Liver (tissue), 3 donors: ENCODE data around the gene UBE2L3.

Experiments
- ATF3 ChIP-seq: IDR thresholded peaks from 2 replicates; pipeline ENCODE4 v1.6.1; 2016; ENCODE audit warnings: antibody characterized with exemption
- CTCF ChIP-seq: fragments of 150-350 bp; IDR thresholded peaks from 2 replicates; pipeline ENCODE4 v1.5.1; 2017; ENCODE audit warnings: improper control_type of control experiment, low read depth, low read length; ENCODE audit not compliant: missing input control
- FOXA1 ChIP-seq: IDR thresholded peaks from 2 replicates; pipeline ENCODE4 v1.6.1; 2016; ENCODE audit warnings: antibody characterized with exemption
- FOXA2 ChIP-seq: IDR thresholded peaks from 2 replicates; pipeline ENCODE4 v1.6.1; 2016; ENCODE audit warnings: antibody characterized with exemption
- GABPA ChIP-seq, 2 donors: IDR thresholded peaks in 1 of 2; conservative IDR thresholded peaks in 1 of 2; 2 replicates each; pipeline ENCODE4 v1.6.1; 2016; ENCODE audit warnings: antibody characterized with exemption in 2 of 2, mild to moderate bottlenecking in 1 of 2, moderate library complexity in 1 of 2
- JUND ChIP-seq, 2 donors: IDR thresholded peaks; 2 replicates each; pipeline ENCODE4 v1.6.1; 2016; ENCODE audit warnings: antibody characterized with exemption in 2 of 2
- MAX ChIP-seq: IDR thresholded peaks from 2 replicates; pipeline ENCODE4 v1.6.1; 2016; ENCODE audit warnings: antibody characterized with exemption
- NR2F2 ChIP-seq: IDR thresholded peaks from 2 replicates; pipeline ENCODE4 v1.6.1; 2016; ENCODE audit warnings: antibody characterized with exemption
- RAD21 ChIP-seq, 2 donors: IDR thresholded peaks; 2 replicates each; pipeline ENCODE4 v1.6.1; 2016; ENCODE audit warnings: antibody characterized with exemption in 2 of 2, mild to moderate bottlenecking in 2 of 2
- REST ChIP-seq: IDR thresholded peaks from 2 replicates; pipeline ENCODE4 v1.6.1; 2016; ENCODE audit warnings: antibody characterized with exemption, mild to moderate bottlenecking
- SP1 ChIP-seq: IDR thresholded peaks from 2 replicates; pipeline ENCODE4 v1.6.1; 2018; ENCODE audit warnings: antibody characterized with exemption, mild to moderate bottlenecking
- TAF1 ChIP-seq: conservative IDR thresholded peaks from 2 replicates; pipeline ENCODE4 v1.6.1; 2016; ENCODE audit warnings: antibody characterized with exemption, mild to moderate bottlenecking
- YY1 ChIP-seq: IDR thresholded peaks from 2 replicates; pipeline ENCODE4 v1.6.1; 2016; ENCODE audit warnings: antibody characterized with exemption, mild to moderate bottlenecking
- donor health status: healthy.
- donor health status: healthy.

- TF ChIP-seq RAD21 (IDR thresholded peaks at IDR 0.05) (no peak), CTCF (no peak), TAF1 (no peak), SP1 (no peak), JUND (IDR thresholded peaks at IDR 0.05) (no peak), MAX (no peak), GABPA (IDR thresholded peaks at IDR 0.05 in 1 of 2, conservative IDR thresholded peaks at IDR 0.05 in 1 of 2) (no peak), ATF3 (no peak), FOXA2 (no peak), REST (no peak), YY1 (no peak), NR2F2 (no peak), FOXA1 (no peak)
Measured at GRCh38 chr22:21571679-21572078, 4.2 kb downstream of the UBE2L3 start.
